ENCODE data around the gene TSEN54.

Gene TSEN54

GRCh38 chr17:75531721-75532072, 15.4 kb downstream of the TSEN54 start:
- no peak overlapping the region for H3K4me3 ChIP-seq (ENCODE audit: control insufficient read depth in 1 of 7, extremely low read depth in 1 of 7, insufficient read depth in 4 of 7, low read depth in 2 of 7, low read length in 6 of 7)
- no peaks in the 10 kb centered on the region for H3K9me3 ChIP-seq (ENCODE audit: control extremely low read depth in 1 of 5, control insufficient read depth in 4 of 5, insufficient read depth in 2 of 5, low read depth in 1 of 5, low read length in 4 of 5)
- no peak for DNase-seq
- peaks cover 0 to 5% (median 0%) of the 10 kb centered on the region in 5 experiments for H3K27me3 ChIP-seq (replicated peaks in 2 of 5; ENCODE audit: control insufficient read depth in 4 of 5, insufficient read depth in 5 of 5, low read length in 4 of 5)
- peaks cover 0 to 19% (median 15%) of the 10 kb centered on the region in 4 experiments for H3K4me1 ChIP-seq (ENCODE audit: control extremely low read depth in 1 of 4, control insufficient read depth in 4 of 4, insufficient read depth in 4 of 4, low read length in 3 of 4)
- H3K27ac ChIP-seq (ENCODE audit: insufficient read depth in 1 of 2, low read depth in 1 of 2, low read length in 2 of 2, poor library complexity in 1 of 2, severe bottlenecking in 2 of 2), result no peak overlapping the region
- 96% methylated on average over 5 of the region's 7 CpGs for WGBS (ENCODE audit: insufficient coverage)
- ChIA-PET CTCF (interaction anchor here (1.2 kb wide), 1 partner anchor 13 kb away, joined by 3 read pairs; no protein-coding TSS in a partner anchor), POLR2A (no interaction called here)
- H3K36me3 ChIP-seq (ENCODE audit: control insufficient read depth in 4 of 4, insufficient read depth in 4 of 4, low read length in 3 of 4), result no peaks in the 10 kb centered on the region

DNA sequence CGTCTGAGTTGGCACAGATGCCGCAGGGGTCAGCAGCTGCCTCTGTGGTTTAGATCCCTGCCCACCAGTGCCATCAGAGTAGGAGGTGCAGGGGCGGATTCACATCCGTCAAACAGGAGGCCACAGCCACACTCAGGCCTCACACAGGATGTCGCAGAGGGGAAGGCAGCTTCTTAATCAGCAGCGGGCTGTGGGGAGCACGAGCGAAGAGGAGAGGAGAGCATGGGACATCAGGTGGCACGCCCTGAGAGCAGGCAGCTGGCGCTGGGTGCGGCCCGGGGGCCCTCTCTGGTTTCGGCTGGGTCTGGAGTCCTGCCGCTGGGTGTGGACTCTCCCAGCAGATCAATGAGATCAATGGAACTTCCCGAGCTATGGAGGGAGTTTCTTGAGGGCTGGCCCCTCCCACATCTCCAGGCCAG, 18.8 kb downstream of the TSEN54 start:
- Histone ChIP-seq H3K27me3 (replicated peaks in 2 of 5; ENCODE audit: control insufficient read depth in 4 of 5, insufficient read depth in 5 of 5, low read length in 4 of 5) (no peaks in the 10 kb centered on the region), H3K27ac (ENCODE audit: insufficient read depth in 1 of 2, low read depth in 1 of 2, low read length in 2 of 2, poor library complexity in 1 of 2, severe bottlenecking in 2 of 2) (peak overlapping the region in 1 of 2 experiments; percentile 54), H3K4me1 (ENCODE audit: control extremely low read depth in 1 of 4, control insufficient read depth in 4 of 4, insufficient read depth in 4 of 4, low read length in 3 of 4) (peaks cover 0 to 18% (median 14%) of the 10 kb centered on the region in 4 experiments), H3K4me3 (ENCODE audit: control insufficient read depth in 1 of 7, extremely low read depth in 1 of 7, insufficient read depth in 4 of 7, low read depth in 2 of 7, low read length in 6 of 7) (peak overlapping the region in 3 of 7 experiments; percentile 2 to 42 (median 36)), H3K9me3 (ENCODE audit: control extremely low read depth in 1 of 5, control insufficient read depth in 4 of 5, insufficient read depth in 2 of 5, low read depth in 1 of 5, low read length in 4 of 5) (no peaks in the 10 kb centered on the region), H3K36me3 (ENCODE audit: control insufficient read depth in 4 of 4, insufficient read depth in 4 of 4, low read length in 3 of 4) (no peaks in the 10 kb centered on the region)
- peak; percentile 31 to 79 (median 66) for DNase-seq
- POLR2A ChIA-PET, result interaction anchor here (0.6 kb wide), 1 partner anchor 131 kb away, joined by 6 read pairs; no protein-coding TSS in a partner anchor
- WGBS (ENCODE audit: insufficient coverage), result 28% methylated on average over 15 of the region's 15 CpGs
- CTCF ChIA-PET, result interaction anchor here (0.7 to 1.9 kb wide), 5 partner anchors 9 to 46 kb away, joined by 3 to 6 read pairs (median 4); partner anchors contain the start of gene TSEN54

- no peak for DNase-seq
- no peaks in the 10 kb centered on the region for H3K36me3 ChIP-seq (ENCODE audit: control insufficient read depth in 4 of 4, insufficient read depth in 4 of 4, low read length in 3 of 4)
- no peaks in the 10 kb centered on the region for H3K27me3 ChIP-seq (replicated peaks in 2 of 5; ENCODE audit: control insufficient read depth in 4 of 5, insufficient read depth in 5 of 5, low read length in 4 of 5)
- WGBS (ENCODE audit: insufficient coverage), result 97% methylated on average over 8 of the region's 8 CpGs
- POLR2A ChIA-PET, result no interaction called here
- peak overlapping the region in 1 of 2 experiments; percentile 54 for H3K27ac ChIP-seq (ENCODE audit: insufficient read depth in 1 of 2, low read depth in 1 of 2, low read length in 2 of 2, poor library complexity in 1 of 2, severe bottlenecking in 2 of 2)
- H3K9me3 ChIP-seq (ENCODE audit: control extremely low read depth in 1 of 5, control insufficient read depth in 4 of 5, insufficient read depth in 2 of 5, low read depth in 1 of 5, low read length in 4 of 5), result no peaks in the 10 kb centered on the region
- peaks cover 0 to 18% (median 14%) of the 10 kb centered on the region in 4 experiments for H3K4me1 ChIP-seq (ENCODE audit: control extremely low read depth in 1 of 4, control insufficient read depth in 4 of 4, insufficient read depth in 4 of 4, low read length in 3 of 4)
- H3K4me3 ChIP-seq (ENCODE audit: control insufficient read depth in 1 of 7, extremely low read depth in 1 of 7, insufficient read depth in 4 of 7, low read depth in 2 of 7, low read length in 6 of 7), result no peak overlapping the region
- CTCF ChIA-PET, result interaction anchor here (0.7 to 1.9 kb wide), 2 partner anchors 19 to 27 kb away, joined by 3 to 6 read pairs; partner anchors contain the start of gene TSEN54
Measured at GRCh38 chr17:75535871-75536270, 19.5 kb downstream of the TSEN54 start.

DNA sequence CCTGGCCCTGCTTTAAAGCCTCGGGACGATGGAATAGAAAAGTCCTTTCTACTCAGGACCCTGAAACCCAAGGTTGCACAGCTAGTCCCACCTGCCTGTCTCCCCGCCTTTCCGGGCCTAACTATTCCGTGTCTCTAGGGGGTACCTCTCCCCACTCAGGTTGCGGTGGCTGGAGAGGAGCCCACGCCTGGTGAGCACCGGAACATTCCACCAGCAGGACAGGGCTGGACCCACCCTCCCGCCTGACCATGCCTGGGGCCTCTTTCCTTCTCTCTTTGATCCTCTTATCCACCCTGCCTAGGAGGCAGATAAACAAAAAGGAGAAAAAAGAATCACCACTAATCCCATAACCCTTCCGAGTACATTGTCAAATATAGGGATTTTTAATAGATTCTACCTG, 20.0 kb downstream of the TSEN54 start:
- DNase-seq, result no peak
- H3K27me3 ChIP-seq (replicated peaks in 2 of 5; ENCODE audit: control insufficient read depth in 4 of 5, insufficient read depth in 5 of 5, low read length in 4 of 5), result no peaks in the 10 kb centered on the region
- no peaks in the 10 kb centered on the region for H3K36me3 ChIP-seq (ENCODE audit: control insufficient read depth in 4 of 4, insufficient read depth in 4 of 4, low read length in 3 of 4)
- H3K4me3 ChIP-seq (ENCODE audit: control insufficient read depth in 1 of 7, extremely low read depth in 1 of 7, insufficient read depth in 4 of 7, low read depth in 2 of 7, low read length in 6 of 7), result no peak overlapping the region
- H3K27ac ChIP-seq (ENCODE audit: insufficient read depth in 1 of 2, low read depth in 1 of 2, low read length in 2 of 2, poor library complexity in 1 of 2, severe bottlenecking in 2 of 2), result no peak overlapping the region
- H3K9me3 ChIP-seq (ENCODE audit: control extremely low read depth in 1 of 5, control insufficient read depth in 4 of 5, insufficient read depth in 2 of 5, low read depth in 1 of 5, low read length in 4 of 5), result no peaks in the 10 kb centered on the region
- POLR2A ChIA-PET, result no interaction called here
- H3K4me1 ChIP-seq (ENCODE audit: control extremely low read depth in 1 of 4, control insufficient read depth in 4 of 4, insufficient read depth in 4 of 4, low read length in 3 of 4), result peaks cover 0 to 18% (median 14%) of the 10 kb centered on the region in 4 experiments
- CTCF ChIA-PET, result no interaction called here
- 98% methylated on average over 6 of the region's 10 CpGs for WGBS (ENCODE audit: insufficient coverage)

DNA sequence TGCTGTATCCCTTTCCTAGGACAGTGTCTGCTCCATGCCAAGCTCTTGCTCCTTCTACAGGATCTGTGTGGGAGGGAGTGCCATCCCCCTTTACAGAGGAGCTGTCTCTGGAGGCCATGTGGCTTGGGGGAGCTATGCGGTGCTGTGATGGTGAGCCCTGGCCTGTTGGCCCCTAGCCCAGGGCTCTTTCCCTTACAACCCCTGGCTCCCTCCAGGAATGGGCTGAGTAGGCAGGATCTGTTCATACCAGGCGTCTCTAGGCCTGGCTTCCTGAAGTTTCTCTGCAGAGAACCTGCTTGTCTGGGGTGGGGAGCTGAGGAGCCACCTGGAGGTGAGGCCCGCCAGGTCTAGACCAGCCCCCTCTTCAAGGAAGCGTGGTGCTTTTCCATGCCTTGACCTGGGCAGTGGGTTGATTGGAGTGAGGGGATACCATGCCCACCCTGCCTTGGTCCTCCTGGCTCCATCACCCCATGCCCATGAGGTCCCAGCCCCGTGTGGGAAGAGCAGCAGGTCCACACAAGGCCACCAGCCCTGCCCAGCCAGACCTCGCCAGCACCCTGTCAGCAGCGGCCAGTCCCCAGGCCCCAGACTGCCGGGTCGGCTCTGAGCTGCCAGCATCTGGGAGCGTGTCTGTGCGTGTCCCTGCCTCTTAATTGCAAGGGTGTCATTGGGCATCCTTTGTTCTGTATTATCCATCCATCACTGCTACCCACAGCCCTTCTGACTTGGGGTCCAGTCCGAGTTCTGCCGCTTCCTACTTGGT, 23.8 kb downstream of the TSEN54 start:
- no peaks in the 10 kb centered on the region for H3K9me3 ChIP-seq (ENCODE audit: control extremely low read depth in 1 of 5, control insufficient read depth in 4 of 5, insufficient read depth in 2 of 5, low read depth in 1 of 5, low read length in 4 of 5)
- no peak overlapping the region for H3K27ac ChIP-seq (ENCODE audit: insufficient read depth in 1 of 2, low read depth in 1 of 2, low read length in 2 of 2, poor library complexity in 1 of 2, severe bottlenecking in 2 of 2)
- WGBS (ENCODE audit: insufficient coverage), result 98% methylated on average over 11 of the region's 13 CpGs
- no peak overlapping the region for H3K4me3 ChIP-seq (ENCODE audit: control insufficient read depth in 1 of 7, extremely low read depth in 1 of 7, insufficient read depth in 4 of 7, low read depth in 2 of 7, low read length in 6 of 7)
- CTCF ChIA-PET, result no interaction called here
- H3K36me3 ChIP-seq (ENCODE audit: control insufficient read depth in 4 of 4, insufficient read depth in 4 of 4, low read length in 3 of 4), result no peaks in the 10 kb centered on the region
- DNase-seq, result no peak
- no peaks in the 10 kb centered on the region for H3K27me3 ChIP-seq (replicated peaks in 2 of 5; ENCODE audit: control insufficient read depth in 4 of 5, insufficient read depth in 5 of 5, low read length in 4 of 5)
- H3K4me1 ChIP-seq (ENCODE audit: control extremely low read depth in 1 of 4, control insufficient read depth in 4 of 4, insufficient read depth in 4 of 4, low read length in 3 of 4), result peaks cover 0 to 11% (median 7%) of the 10 kb centered on the region in 4 experiments
- POLR2A ChIA-PET, result no interaction called here

GRCh38 chr17:75540923-75541503, 24.7 kb downstream of the TSEN54 start:
- H3K36me3 ChIP-seq (ENCODE audit: control insufficient read depth in 4 of 4, insufficient read depth in 4 of 4, low read length in 3 of 4), result no peaks in the 10 kb centered on the region
- WGBS (ENCODE audit: insufficient coverage), result 90% methylated on average over 3 of the region's 4 CpGs
- ChIA-PET CTCF (no interaction called here), POLR2A (no interaction called here)
- no peaks in the 10 kb centered on the region for H3K9me3 ChIP-seq (ENCODE audit: control extremely low read depth in 1 of 5, control insufficient read depth in 4 of 5, insufficient read depth in 2 of 5, low read depth in 1 of 5, low read length in 4 of 5)
- DNase-seq, result no peak
- H3K27me3 ChIP-seq (replicated peaks in 2 of 5; ENCODE audit: control insufficient read depth in 4 of 5, insufficient read depth in 5 of 5, low read length in 4 of 5), result no peaks in the 10 kb centered on the region
- H3K4me3 ChIP-seq (ENCODE audit: control insufficient read depth in 1 of 7, extremely low read depth in 1 of 7, insufficient read depth in 4 of 7, low read depth in 2 of 7, low read length in 6 of 7), result no peak overlapping the region
- no peak overlapping the region for H3K27ac ChIP-seq (ENCODE audit: insufficient read depth in 1 of 2, low read depth in 1 of 2, low read length in 2 of 2, poor library complexity in 1 of 2, severe bottlenecking in 2 of 2)
- peaks cover 0 to 2% (median under 1%) of the 10 kb centered on the region in 4 experiments for H3K4me1 ChIP-seq (ENCODE audit: control extremely low read depth in 1 of 4, control insufficient read depth in 4 of 4, insufficient read depth in 4 of 4, low read length in 3 of 4)

GRCh38 chr17:75542229-75542628, 25.9 kb downstream of the TSEN54 start:
- ChIA-PET POLR2A (no interaction called here), CTCF (interaction anchor here (1.1 to 1.7 kb wide), 2 partner anchors 9 to 84 kb away, joined by 3 to 5 read pairs; no protein-coding TSS in a partner anchor)
- Histone ChIP-seq H3K36me3 (ENCODE audit: control insufficient read depth in 4 of 4, insufficient read depth in 4 of 4, low read length in 3 of 4) (no peaks in the 10 kb centered on the region), H3K4me1 (ENCODE audit: control extremely low read depth in 1 of 4, control insufficient read depth in 4 of 4, insufficient read depth in 4 of 4, low read length in 3 of 4) (no peaks in the 10 kb centered on the region), H3K4me3 (ENCODE audit: control insufficient read depth in 1 of 7, extremely low read depth in 1 of 7, insufficient read depth in 4 of 7, low read depth in 2 of 7, low read length in 6 of 7) (no peak overlapping the region), H3K27ac (ENCODE audit: insufficient read depth in 1 of 2, low read depth in 1 of 2, low read length in 2 of 2, poor library complexity in 1 of 2, severe bottlenecking in 2 of 2) (no peak overlapping the region), H3K27me3 (replicated peaks in 2 of 5; ENCODE audit: control insufficient read depth in 4 of 5, insufficient read depth in 5 of 5, low read length in 4 of 5) (no peaks in the 10 kb centered on the region), H3K9me3 (ENCODE audit: control extremely low read depth in 1 of 5, control insufficient read depth in 4 of 5, insufficient read depth in 2 of 5, low read depth in 1 of 5, low read length in 4 of 5) (no peaks in the 10 kb centered on the region)
- 97% methylated on average over 6 of the region's 8 CpGs for WGBS (ENCODE audit: insufficient coverage)
- no peak for DNase-seq
